GM18502 (cell line): Measurements from ENCODE around the gene FREM1.
A peak's percentile ranks its signal among the peaks of the same experiment; 100 is the strongest.

Source experiments
- ATAC-seq: cut with Tn5 transposase; IDR thresholded peaks from one replicate; pipeline ENCODE4 v1.9.1; 2021; ENCODE audit warnings: mild to moderate bottlenecking; ENCODE audit not compliant: unreplicated experiment, poor library complexity

Gene FREM1

GRCh38 chr9:14883310-14883944, 26.8 kb downstream of the FREM1 start:
- ATAC-seq: no peak

GRCh38 chr9:14882090-14882489, 28.1 kb downstream of the FREM1 start:
- ATAC-seq: no peak

GRCh38 chr9:14881006-14881405, 29.2 kb downstream of the FREM1 start:
- ATAC-seq: no peak

- ATAC-seq: no peak
Measured at GRCh38 chr9:14870090-14870489, 40.1 kb downstream of the FREM1 start.

- ATAC-seq: no peak
Measured at GRCh38 chr9:14869671-14870070, 40.6 kb downstream of the FREM1 start.

- ATAC-seq: no peak
Measured at GRCh38 chr9:14868772-14869583, 41.2 kb downstream of the FREM1 start.

GRCh38 chr9:14868418-14868771, 41.8 kb downstream of the FREM1 start:
- no peak for ATAC-seq

- ATAC-seq: no peak
Measured at GRCh38 chr9:14866200-14866749, 44.0 kb downstream of the FREM1 start.

- no peak for ATAC-seq
Measured at GRCh38 chr9:14864309-14864708, 45.9 kb downstream of the FREM1 start.

GRCh38 chr9:14863402-14863801, 46.8 kb downstream of the FREM1 start:
- ATAC-seq: no peak

GRCh38 chr9:14857449-14858305, 52.6 kb downstream of the FREM1 start:
- no peak for ATAC-seq

GRCh38 chr9:14849851-14850250, 60.4 kb downstream of the FREM1 start:
- ATAC-seq: no peak

- ATAC-seq: no peak
Measured at GRCh38 chr9:14849296-14849695, 60.9 kb downstream of the FREM1 start.

GRCh38 chr9:14846871-14847311, 63.3 kb downstream of the FREM1 start:
- peak; percentile 99 for ATAC-seq

GRCh38 chr9:14843163-14843562, 67.1 kb downstream of the FREM1 start:
- ATAC-seq: no peak

GRCh38 chr9:14842269-14842668, 68.0 kb downstream of the FREM1 start:
- no peak for ATAC-seq

GRCh38 chr9:14838701-14839100, 71.5 kb downstream of the FREM1 start:
- no peak for ATAC-seq

- ATAC-seq: no peak
Measured at GRCh38 chr9:14836885-14837284, 73.3 kb downstream of the FREM1 start.

- no peak for ATAC-seq
Measured at GRCh38 chr9:14831661-14832060, 78.6 kb downstream of the FREM1 start.

- no peak for ATAC-seq
Measured at GRCh38 chr9:14831074-14831473, 79.2 kb downstream of the FREM1 start.

- no peak for ATAC-seq
Measured at GRCh38 chr9:14830057-14830456, 80.2 kb downstream of the FREM1 start.
